ENCODE data around the gene HSD11B1L.

Gene HSD11B1L

DNA sequence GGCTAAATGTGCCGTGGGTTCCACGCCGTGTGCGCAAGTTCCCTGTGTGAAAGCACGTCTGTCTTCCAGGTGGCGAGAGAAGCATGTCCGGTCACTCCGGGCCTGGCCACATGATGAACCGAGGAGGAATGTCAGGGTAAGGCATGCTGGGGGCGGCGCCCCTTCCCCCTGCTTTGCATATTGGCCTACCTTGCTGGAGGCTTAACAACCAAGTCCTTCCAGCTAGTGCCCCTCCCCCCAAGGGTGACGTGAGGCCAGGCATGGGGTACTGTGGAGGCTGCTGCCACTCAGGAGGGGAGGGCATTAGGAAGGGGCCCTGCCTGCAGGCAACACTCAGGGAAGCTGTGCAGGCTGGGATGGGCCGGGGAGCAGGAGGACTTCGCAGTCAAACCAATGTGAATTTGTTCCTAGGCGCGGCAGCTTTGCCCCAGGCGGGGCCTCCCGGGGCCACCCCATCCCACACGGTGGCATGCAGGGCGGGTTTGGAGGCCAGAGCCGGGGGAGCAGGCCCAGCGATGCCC is 13.0 kb upstream of the HSD11B1L start:
- DNase-seq = no peak

DNA sequence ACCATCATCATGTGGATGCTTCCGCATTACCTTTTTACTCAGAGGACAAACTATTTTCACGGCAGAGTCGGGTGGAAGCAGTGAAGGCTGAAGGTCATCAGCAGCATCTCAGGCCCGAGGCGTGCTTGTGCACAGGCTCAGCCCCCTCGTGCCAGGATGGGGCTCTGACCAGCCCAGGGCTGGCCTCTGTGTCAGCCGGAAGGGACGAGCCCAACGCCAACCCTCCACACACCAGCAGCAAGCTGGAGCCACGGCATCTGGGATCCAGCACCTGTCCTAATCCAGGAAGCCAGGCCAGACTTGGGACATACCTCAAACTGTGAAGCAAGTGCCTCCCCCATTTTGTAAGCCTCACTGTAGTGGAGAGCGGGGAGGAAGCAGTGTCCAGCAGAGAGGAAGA is 11.6 kb upstream of the HSD11B1L start:
- DNase-seq = no peak

- no peak for DNase-seq
These were observed 9.2 kb upstream of the HSD11B1L start for GRCh38 chr19:5671600-5671999.

- DNase-seq = no peak
These were observed 7.9 kb upstream of the HSD11B1L start for GRCh38 chr19:5672708-5673459.

DNA sequence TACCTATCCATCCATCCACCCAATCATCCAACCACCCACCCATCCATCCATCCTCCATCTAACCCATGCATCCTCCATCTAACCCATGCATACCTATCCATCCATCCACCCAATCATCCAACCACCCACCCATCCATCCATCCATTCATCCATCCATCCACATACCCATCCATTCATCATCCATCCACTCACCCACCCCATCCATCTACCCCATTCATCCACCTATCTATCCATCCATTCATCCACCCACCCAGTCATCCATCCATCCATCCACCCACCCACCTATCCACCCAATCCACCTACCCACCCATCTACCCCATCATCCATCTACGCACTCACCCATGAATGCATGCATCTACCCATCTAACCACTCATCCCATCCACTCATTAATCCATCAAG is 7.1 kb upstream of the HSD11B1L start:
- DNase-seq = no peak

DNA sequence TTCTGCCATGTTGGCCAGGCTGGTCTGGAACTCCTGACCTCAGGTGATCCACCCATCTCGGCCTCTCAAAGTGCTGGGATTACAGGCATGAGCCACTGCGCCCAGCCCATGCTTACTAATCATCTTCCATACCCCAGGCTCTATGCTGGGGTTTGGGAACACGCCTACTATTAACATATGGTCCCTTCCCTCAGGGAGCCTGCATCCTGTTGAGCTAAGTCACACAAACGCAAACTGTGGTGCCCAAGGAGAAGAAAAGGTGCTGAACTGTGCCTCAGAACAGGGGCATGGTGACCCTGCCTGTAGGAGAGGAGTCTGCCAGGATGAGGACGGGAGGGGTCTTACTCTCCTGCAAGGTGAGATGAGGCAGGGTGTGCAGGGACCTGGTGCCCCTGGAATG is 6.1 kb upstream of the HSD11B1L start:
- DNase-seq = no peak

- no peak for DNase-seq
These were observed 4.6 kb upstream of the HSD11B1L start for GRCh38 chr19:5676105-5676771.

GRCh38 chr19:5676772-5677105 is 4.1 kb upstream of the HSD11B1L start:
- DNase-seq = no peak

DNA sequence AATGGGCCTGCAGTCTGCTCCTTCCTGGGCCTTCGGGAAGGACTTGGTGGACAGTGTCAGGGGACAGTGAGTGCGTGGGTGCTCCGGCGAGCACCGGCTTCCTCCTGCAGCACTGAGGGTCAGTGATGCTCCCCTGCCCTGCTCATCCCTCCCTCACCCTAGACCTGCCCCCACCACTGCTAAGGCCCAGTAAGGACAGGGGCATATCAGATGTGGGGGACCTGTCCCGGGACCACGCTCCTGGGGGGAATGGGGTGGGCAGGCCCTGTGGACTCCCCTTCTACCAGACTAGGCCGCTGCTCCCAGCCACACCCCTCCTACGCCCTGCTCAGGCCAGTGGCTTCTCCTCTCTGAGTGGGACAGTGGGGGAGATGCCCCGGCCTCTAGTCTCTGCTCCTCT is 3.7 kb upstream of the HSD11B1L start:
- no peak for DNase-seq

DNA sequence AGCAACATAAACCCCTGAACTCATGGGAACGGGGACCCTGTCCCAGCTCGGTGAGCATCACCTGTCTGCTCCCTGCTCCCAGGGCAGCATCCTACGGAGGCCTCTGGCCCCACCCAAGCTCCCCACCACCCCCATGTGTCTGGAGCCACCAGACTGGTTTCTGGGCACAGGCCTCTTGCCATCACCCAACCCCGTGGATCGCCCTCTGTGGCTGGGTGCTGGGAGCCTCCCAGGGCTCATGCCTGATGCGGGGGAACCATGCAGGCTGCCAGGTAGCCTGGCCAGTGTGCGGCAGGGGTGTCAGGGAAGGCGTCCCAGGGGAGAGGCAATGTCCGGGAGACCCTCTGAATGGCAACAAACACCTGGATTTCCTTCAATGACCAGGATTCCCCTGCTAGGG is 3.2 kb upstream of the HSD11B1L start:
- DNase-seq = no peak

- DNase-seq = no peak
These were observed 2.6 kb upstream of the HSD11B1L start for GRCh38 chr19:5678071-5678718.

DNA sequence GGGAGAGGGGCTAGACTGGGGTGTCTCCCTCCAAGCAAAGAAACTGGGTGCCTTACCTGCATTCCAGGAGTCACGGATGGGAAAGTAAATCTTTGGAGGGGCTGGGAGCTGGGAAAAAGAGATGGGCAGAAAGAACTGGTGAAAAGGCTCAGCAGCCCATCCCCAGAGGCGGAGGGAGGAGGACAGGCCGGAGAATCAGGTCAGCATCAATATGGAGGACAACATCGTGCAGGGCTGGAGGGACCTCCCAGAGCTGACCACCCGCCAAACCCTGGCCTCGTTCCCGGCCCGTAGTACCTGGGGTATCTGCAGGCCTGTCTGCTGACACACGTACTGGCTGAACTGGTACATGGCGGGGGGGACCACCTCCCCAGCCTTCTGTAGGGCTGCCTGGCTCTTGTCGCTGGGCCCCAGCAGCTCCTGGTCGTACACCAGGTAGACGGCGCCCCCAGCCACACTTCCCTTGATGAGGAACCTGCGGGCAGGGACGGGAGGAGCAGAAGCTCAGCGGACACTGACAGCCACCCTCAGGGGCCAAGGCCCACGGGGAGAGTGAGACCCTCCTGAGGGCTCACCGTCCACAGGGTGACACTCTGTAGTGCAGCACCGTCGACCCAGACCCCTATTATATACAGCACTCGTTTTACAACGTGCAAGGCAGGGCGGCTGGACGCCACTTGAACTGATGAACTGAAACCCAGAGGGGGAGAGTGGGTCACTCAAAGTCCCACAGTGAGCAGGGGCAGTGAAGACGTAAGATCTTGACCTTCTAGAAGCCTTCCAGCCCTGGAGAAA is 1.3 kb upstream of the HSD11B1L start:
- no peak for DNase-seq

DNA sequence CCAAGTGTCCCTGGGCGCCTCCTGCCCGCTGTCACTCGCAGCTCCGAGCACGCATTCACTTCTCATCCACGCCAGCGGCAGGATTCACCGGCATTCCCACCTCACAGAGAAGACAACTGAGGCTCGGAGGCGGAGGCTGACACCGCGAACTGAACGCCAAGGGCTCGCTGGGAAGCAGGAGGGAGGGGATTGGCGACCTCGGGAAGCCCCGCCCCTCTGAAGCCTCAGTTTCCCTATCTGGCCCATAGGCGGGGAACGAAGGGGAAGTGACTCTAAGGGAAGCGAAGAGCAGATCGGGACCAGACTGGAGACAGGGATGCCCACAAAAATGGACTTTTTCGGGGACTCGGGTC is 767 bp upstream of the HSD11B1L start:
- DNase-seq = no peak

DNA sequence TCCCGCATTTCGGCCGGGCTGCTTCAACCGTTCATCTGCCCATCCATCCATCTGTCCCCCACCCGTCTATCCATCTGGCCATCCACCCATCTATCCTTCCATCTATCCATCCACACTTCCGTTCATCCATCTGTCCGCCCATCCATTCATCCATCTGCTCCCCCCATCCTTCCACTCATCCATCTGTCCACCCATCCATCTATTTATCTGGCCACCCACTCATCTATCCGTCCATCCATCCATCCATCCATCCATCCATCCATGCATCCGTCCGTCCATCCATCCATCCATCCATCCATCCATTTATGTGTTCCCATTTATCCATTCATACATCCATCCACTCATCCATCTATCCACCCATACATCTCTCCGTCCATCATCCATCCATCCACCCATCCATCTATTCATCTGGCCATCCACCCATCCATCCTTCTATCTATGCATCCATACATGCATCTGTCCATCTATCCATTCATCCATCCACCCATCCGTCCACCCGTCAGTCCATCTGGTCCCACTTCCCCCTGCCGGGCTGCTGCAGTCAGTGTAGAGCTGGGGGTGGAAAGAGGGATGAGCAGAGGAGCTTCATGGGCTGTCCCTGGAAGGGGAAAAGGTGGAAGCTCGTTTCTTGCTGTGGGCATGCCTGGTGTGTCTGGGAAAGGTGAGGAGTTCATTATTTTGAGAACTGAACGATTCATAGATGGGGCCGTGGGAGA is 722 bp downstream of the HSD11B1L start:
- no peak for DNase-seq

DNA sequence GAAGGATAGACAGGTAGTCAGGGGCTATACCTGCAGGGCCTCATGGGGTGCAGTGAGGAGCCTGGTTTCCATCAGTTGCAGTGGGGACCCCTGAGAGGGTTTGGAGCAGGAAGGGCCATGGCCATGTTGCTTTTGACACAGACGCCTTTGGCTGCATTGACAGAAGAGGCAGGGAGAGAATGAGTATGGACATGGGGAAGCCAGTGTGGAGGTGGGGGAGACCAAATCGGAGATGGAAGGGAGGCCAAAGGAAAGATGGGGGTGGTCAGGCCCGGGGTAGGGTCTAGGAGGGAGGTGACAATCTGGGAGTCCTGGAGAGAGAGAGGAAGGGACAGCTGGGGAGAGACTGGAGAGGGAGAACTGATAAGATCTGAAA is 1.3 kb downstream of the HSD11B1L start:
- DNase-seq = no peak

- no peak for DNase-seq
These were observed 2.5 kb downstream of the HSD11B1L start for GRCh38 chr19:5683177-5683886.

GRCh38 chr19:5684694-5685430 is 4.0 kb downstream of the HSD11B1L start:
- DNase-seq = no peak

DNA sequence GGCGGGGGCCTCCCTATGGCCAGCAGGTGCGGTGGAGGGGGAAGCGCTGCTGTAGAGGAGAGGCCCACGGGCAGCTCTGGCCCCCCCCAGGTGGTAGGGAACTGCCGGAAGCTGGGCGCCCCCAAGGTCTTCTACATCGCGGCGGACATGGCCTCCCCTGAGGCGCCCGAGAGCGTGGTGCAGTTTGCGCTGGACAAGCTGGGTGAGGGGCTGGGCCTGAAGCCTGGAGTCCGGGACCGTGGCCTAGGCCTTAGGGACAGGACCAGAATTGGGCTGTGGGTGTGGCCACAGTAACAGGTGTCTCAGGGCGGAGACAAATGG is 5.5 kb downstream of the HSD11B1L start:
- no peak for DNase-seq

- DNase-seq = peak; percentile 87
These were observed 6.0 kb downstream of the HSD11B1L start for GRCh38 chr19:5686647-5687359.

DNA sequence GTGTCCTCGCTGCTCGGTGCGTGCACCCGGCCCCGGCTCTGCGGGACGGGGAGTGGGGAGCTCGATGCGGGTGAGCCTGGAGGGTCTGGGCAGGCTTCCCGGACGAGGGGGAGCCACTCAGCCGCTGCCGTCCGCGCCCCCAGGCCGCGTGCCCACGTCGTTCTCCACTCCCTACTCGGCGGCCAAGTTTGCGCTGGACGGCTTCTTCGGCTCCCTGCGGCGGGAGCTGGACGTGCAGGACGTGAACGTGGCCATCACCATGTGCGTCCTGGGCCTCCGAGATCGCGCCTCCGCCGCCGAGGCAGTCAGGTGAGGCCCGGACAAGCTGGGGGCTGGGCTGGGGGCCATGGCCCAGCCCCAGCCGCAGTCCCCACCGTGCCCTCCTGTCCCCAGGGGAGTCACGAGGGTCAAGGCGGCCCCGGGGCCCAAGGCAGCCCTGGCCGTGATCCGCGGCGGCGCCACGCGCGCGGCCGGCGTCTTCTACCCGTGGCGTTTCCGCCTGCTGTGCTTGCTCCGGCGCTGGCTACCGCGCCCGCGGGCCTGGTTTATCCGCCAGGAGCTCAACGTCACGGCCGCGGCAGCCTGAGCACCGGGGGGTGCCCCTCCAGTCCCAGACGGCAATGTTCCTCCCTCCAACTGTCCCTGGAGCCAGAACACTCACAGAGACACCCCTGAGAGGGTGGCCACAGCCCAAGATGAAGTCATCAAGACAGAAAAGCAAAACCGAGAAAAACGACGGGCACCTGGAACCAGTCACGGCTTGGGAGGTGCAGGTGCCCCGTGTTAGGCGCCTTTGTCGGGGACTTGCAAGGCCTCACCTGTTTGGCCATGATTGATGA is 6.8 kb downstream of the HSD11B1L start:
- DNase-seq = no peak

Measured in NCI-H1048 (cell line).